Central memory CD8-positive, alpha-beta T cell (primary cell): ENCODE data around the gene RADIL.
"Not testable (repeated sequence)": the region's sequence is repeated elsewhere in the genome, so short reads cannot be mapped to it uniquely, and the experiment has no call there.

Source experiments
- ATAC-seq: fragments of 150-1000 bp; cut with Tn5 transposase; replicated peaks from 2 replicates; pipeline ENCODE4 v1.10.0; 2022; ENCODE audit warnings: mild to moderate bottlenecking, moderate FRiP score, moderate number of reproducible peaks; ENCODE audit not compliant: poor library complexity, severe bottlenecking; ENCODE audit errors: extremely low read depth
- DNase-seq, 2 donors: peaks; one replicate each; pipeline ENCODE4 v3.0.0; 2021; ENCODE audit warnings: low spot score in 2 of 2
- H3K27ac Mint-ChIP-seq: one replicate; pipeline ENCODE4 v1.8.0; 2022; ENCODE audit warnings: low read depth, mild to moderate bottlenecking, moderate library complexity, mixed read lengths
- H3K27me3 Mint-ChIP-seq: one replicate; pipeline ENCODE4 v1.8.0; 2022; ENCODE audit warnings: mixed read lengths
- H3K36me3 Mint-ChIP-seq: one replicate; pipeline ENCODE4 v1.8.0; 2022; ENCODE audit warnings: mild to moderate bottlenecking, moderate library complexity, mixed read lengths; ENCODE audit not compliant: insufficient read depth
- H3K4me1 Mint-ChIP-seq: one replicate; pipeline ENCODE4 v1.8.0; 2022; ENCODE audit warnings: mixed read lengths
- H3K4me3 Mint-ChIP-seq: one replicate; pipeline ENCODE4 v1.8.0; 2022; ENCODE audit warnings: mild to moderate bottlenecking, moderate library complexity, mixed read lengths
- H3K9me3 Mint-ChIP-seq: one replicate; pipeline ENCODE4 v1.8.0; 2022; ENCODE audit warnings: mixed read lengths

Gene RADIL

GRCh38 chr7:4793385-4793993 is 90.0 kb downstream of the RADIL start:
- not testable (repeated sequence) for DNase-seq, H3K9me3 Mint-ChIP-seq, ATAC-seq, H3K4me1 Mint-ChIP-seq, H3K27me3 Mint-ChIP-seq, H3K36me3 Mint-ChIP-seq, H3K4me3 Mint-ChIP-seq, H3K27ac Mint-ChIP-seq

GRCh38 chr7:4792537-4793126 is 90.9 kb downstream of the RADIL start:
- DNase-seq: no peak
- Mint-ChIP-seq H3K4me1 (no peaks in the 10 kb centered on the region), H3K4me3 (no peak overlapping the region)

GRCh38 chr7:4791738-4792536 is 91.6 kb downstream of the RADIL start:
- Mint-ChIP-seq H3K4me3 (no peak overlapping the region), H3K9me3 (no peaks in the 10 kb centered on the region), H3K36me3 (peaks cover 14% of the 10 kb centered on the region), H3K27me3 (no peaks in the 10 kb centered on the region), H3K4me1 (no peaks in the 10 kb centered on the region), H3K27ac (no peak overlapping the region)
- ATAC-seq (peak; percentile 68), DNase-seq (peak; percentile 56 to 63)

More at GRCh38 chr7:4792537-4793126, 90.9 kb downstream of the RADIL start:
- peak; percentile 43 for ATAC-seq
- peaks cover 12% of the 10 kb centered on the region for H3K36me3 Mint-ChIP-seq
- no peak overlapping the region for H3K27ac Mint-ChIP-seq
- no peaks in the 10 kb centered on the region for H3K27me3 Mint-ChIP-seq
- H3K9me3 Mint-ChIP-seq: no peaks in the 10 kb centered on the region

- peaks cover 18% of the 10 kb centered on the region for H3K36me3 Mint-ChIP-seq
These were observed 92.3 kb downstream of the RADIL start for GRCh38 chr7:4791101-4791737.

GRCh38 chr7:4790516-4790991 is 93.0 kb downstream of the RADIL start:
- ATAC-seq (no peak), DNase-seq (no peak)
- no peaks in the 10 kb centered on the region for H3K9me3 Mint-ChIP-seq

More at GRCh38 chr7:4791101-4791737, 92.3 kb downstream of the RADIL start:
- no peak overlapping the region for H3K27ac Mint-ChIP-seq
- no peaks in the 10 kb centered on the region for H3K9me3 Mint-ChIP-seq
- H3K4me1 Mint-ChIP-seq: no peaks in the 10 kb centered on the region
- no peak for ATAC-seq
- DNase-seq: no peak
- H3K4me3 Mint-ChIP-seq: no peak overlapping the region
- H3K27me3 Mint-ChIP-seq: no peaks in the 10 kb centered on the region

GRCh38 chr7:4790078-4790465 is 93.4 kb downstream of the RADIL start:
- Mint-ChIP-seq H3K4me3 (no peak overlapping the region), H3K36me3 (peaks cover 21% of the 10 kb centered on the region), H3K27me3 (no peaks in the 10 kb centered on the region), H3K4me1 (no peaks in the 10 kb centered on the region), H3K27ac (peak overlapping the region; percentile 50), H3K9me3 (no peaks in the 10 kb centered on the region)
- DNase-seq (no peak), ATAC-seq (no peak)

More at GRCh38 chr7:4790516-4790991, 93.0 kb downstream of the RADIL start:
- Mint-ChIP-seq H3K27ac (peak overlapping the region; percentile 50), H3K36me3 (peaks cover 21% of the 10 kb centered on the region), H3K27me3 (no peaks in the 10 kb centered on the region), H3K4me1 (no peaks in the 10 kb centered on the region), H3K4me3 (no peak overlapping the region)

- no peaks in the 10 kb centered on the region for H3K4me1 Mint-ChIP-seq
- peak overlapping the region; percentile 50 for H3K27ac Mint-ChIP-seq
- no peak overlapping the region for H3K4me3 Mint-ChIP-seq
- peaks cover 22% of the 10 kb centered on the region for H3K36me3 Mint-ChIP-seq
- no peak for DNase-seq
- H3K9me3 Mint-ChIP-seq: no peaks in the 10 kb centered on the region
- H3K27me3 Mint-ChIP-seq: no peaks in the 10 kb centered on the region
- ATAC-seq: no peak
These were observed 94.1 kb downstream of the RADIL start for GRCh38 chr7:4789194-4790077.

- no peaks in the 10 kb centered on the region for H3K4me1 Mint-ChIP-seq
- no peaks in the 10 kb centered on the region for H3K9me3 Mint-ChIP-seq
- no peaks in the 10 kb centered on the region for H3K27me3 Mint-ChIP-seq
- ATAC-seq: no peak
- H3K4me3 Mint-ChIP-seq: no peak overlapping the region
- peaks cover 24% of the 10 kb centered on the region for H3K36me3 Mint-ChIP-seq
- no peak overlapping the region for H3K27ac Mint-ChIP-seq
- no peak for DNase-seq
These were observed 94.8 kb downstream of the RADIL start for GRCh38 chr7:4788627-4789189.

- H3K27me3 Mint-ChIP-seq: no peaks in the 10 kb centered on the region
- no peak for ATAC-seq
- peaks cover 25% of the 10 kb centered on the region for H3K36me3 Mint-ChIP-seq
- H3K4me3 Mint-ChIP-seq: no peak overlapping the region
- no peak for DNase-seq
- H3K9me3 Mint-ChIP-seq: no peaks in the 10 kb centered on the region
- no peaks in the 10 kb centered on the region for H3K4me1 Mint-ChIP-seq
- peak overlapping the region; percentile 46 for H3K27ac Mint-ChIP-seq
These were observed 95.4 kb downstream of the RADIL start for GRCh38 chr7:4787947-4788626.

GRCh38 chr7:4787541-4787940 is 96.0 kb downstream of the RADIL start:
- ATAC-seq: no peak
- H3K27me3 Mint-ChIP-seq: no peaks in the 10 kb centered on the region
- peaks cover 29% of the 10 kb centered on the region for H3K36me3 Mint-ChIP-seq
- no peaks in the 10 kb centered on the region for H3K4me1 Mint-ChIP-seq
- H3K9me3 Mint-ChIP-seq: no peaks in the 10 kb centered on the region
- no peak for DNase-seq
- H3K4me3 Mint-ChIP-seq: no peak overlapping the region
- H3K27ac Mint-ChIP-seq: peak overlapping the region; percentile 46

- Mint-ChIP-seq H3K36me3 (peaks cover 32% of the 10 kb centered on the region), H3K9me3 (no peaks in the 10 kb centered on the region), H3K27ac (no peak overlapping the region), H3K27me3 (no peaks in the 10 kb centered on the region), H3K4me3 (no peak overlapping the region), H3K4me1 (no peaks in the 10 kb centered on the region)
- no peak for ATAC-seq
- DNase-seq: no peak
These were observed 97.5 kb downstream of the RADIL start for GRCh38 chr7:4786015-4786414.
